IMR-90 (cell line): Measurements from ENCODE around the gene API5. TPM values are rescaled to one million over a fixed set of nuclear protein-coding genes. Genes with fewer than 3 reads are reported as not detected.
A peak's percentile ranks its signal among the peaks of the same experiment; 100 is the strongest.

Source experiments
- ATAC-seq: fragments of 200-7000 bp; cut with Tn5 transposase; 2 replicates; pipeline ENCODE4 v1.9.1; 2020; ENCODE audit warnings: low read depth, mild to moderate bottlenecking, moderate library complexity
- BruUV-seq: library from RNA; stranded (reverse); fragments of 400-500 nt; replicated peaks from 2 replicates; lab custom pipeline; 2021; lab: Mats Ljungman, UMichigan
- CTCF ChIA-PET: fragments of 300-600 bp; formaldehyde crosslinking; extraction: SDS; loops from one replicate; lab custom pipeline; 2021; ENCODE audit warnings: antibody characterized with exemption; lab: Yijun Ruan, JAX
- POLR2A ChIA-PET: fragments of 300-600 bp; sonication (Branson Sonifier 250); formaldehyde crosslinking; loops from one replicate; lab custom pipeline; 2022; ENCODE audit warnings: antibody characterized with exemption; ENCODE audit not compliant: unreplicated experiment; lab: Charles Lee
- DNase-seq: peaks from one replicate; pipeline ENCODE4 v3.0.0; 2013
- H2AFZ ChIP-seq: replicated peaks from 2 replicates; pipeline ENCODE3; 2013; ENCODE audit warnings: low read length, mild to moderate bottlenecking; ENCODE audit not compliant: poor library complexity
- H2AK5ac ChIP-seq: 2 replicates; pipeline ENCODE4 v1.6.1; 2013; ENCODE audit warnings: low read depth, low read length, inconsistent platforms
- H2AK9ac ChIP-seq: replicated peaks from 2 replicates; pipeline ENCODE3; 2013; ENCODE audit warnings: mild to moderate bottlenecking, low read depth, low read length, moderate library complexity; ENCODE audit not compliant: poor library complexity
- H2BK120ac ChIP-seq: 2 replicates; pipeline ENCODE4 v1.6.1; 2013; ENCODE audit warnings: low read depth, low read length, inconsistent platforms
- H2BK15ac ChIP-seq: 3 replicates; pipeline ENCODE4 v1.6.1; 2013; ENCODE audit warnings: low read depth, low read length, inconsistent platforms
- H2BK20ac ChIP-seq: 2 replicates; pipeline ENCODE4 v1.6.1; 2013; ENCODE audit warnings: low read depth, mild to moderate bottlenecking, inconsistent platforms, low read length, moderate library complexity
- H2BK5ac ChIP-seq: 2 replicates; pipeline ENCODE4 v1.6.1; 2013; ENCODE audit warnings: mild to moderate bottlenecking, low read depth, low read length, inconsistent platforms; ENCODE audit not compliant: poor library complexity, severe bottlenecking
- H3K14ac ChIP-seq: replicated peaks from 2 replicates; pipeline ENCODE4 v1.6.1; 2013; ENCODE audit warnings: low read depth, low read length, inconsistent platforms
- H3K18ac ChIP-seq: 2 replicates; pipeline ENCODE4 v1.6.1; 2013; ENCODE audit warnings: low read depth, low read length, control low read depth
- H3K23ac ChIP-seq: 2 replicates; pipeline ENCODE4 v1.6.1; 2013; ENCODE audit warnings: low read depth, low read length, inconsistent platforms
- H3K27ac ChIP-seq: 2 replicates; pipeline ENCODE4 v1.5.1; 2013; ENCODE audit warnings: mild to moderate bottlenecking, control low read depth, low read length; ENCODE audit not compliant: insufficient read depth
- H3K27me3 ChIP-seq: 2 replicates; pipeline ENCODE4 v1.6.1; 2013; ENCODE audit warnings: low read length; ENCODE audit not compliant: control insufficient read depth, insufficient read depth
- H3K36me3 ChIP-seq: 2 replicates; pipeline ENCODE4 v1.6.1; 2013; ENCODE audit warnings: low read length, mixed read lengths; ENCODE audit not compliant: control insufficient read depth, insufficient read depth
- H3K4ac ChIP-seq: 2 replicates; pipeline ENCODE4 v1.6.1; 2013; ENCODE audit warnings: low read depth, low read length, inconsistent platforms
- H3K4me1 ChIP-seq: 2 replicates; pipeline ENCODE4 v1.6.1; 2013; ENCODE audit warnings: low read length, mixed read lengths; ENCODE audit not compliant: control insufficient read depth, insufficient read depth
- H3K4me2 ChIP-seq: 2 replicates; pipeline ENCODE4 v1.6.1; 2013; ENCODE audit warnings: low read depth, mild to moderate bottlenecking, control low read depth, low read length, moderate library complexity
- H3K4me3 ChIP-seq: 2 replicates; pipeline ENCODE4 v1.5.1; 2013; ENCODE audit warnings: low read depth, mild to moderate bottlenecking, control low read depth, low read length, moderate library complexity; ENCODE audit not compliant: insufficient read depth
- H3K56ac ChIP-seq: 2 replicates; pipeline ENCODE4 v1.6.1; 2013; ENCODE audit warnings: low read length, inconsistent platforms; ENCODE audit not compliant: insufficient read depth; ENCODE audit errors: extremely low read depth
- H3K79me1 ChIP-seq, 2 experiments: 2 replicates each; pipeline ENCODE4 v1.6.1; 2013; ENCODE audit warnings: low read length in 2 of 2, inconsistent platforms in 1 of 2, low read depth in 1 of 2
- H3K9ac ChIP-seq: 2 replicates; pipeline ENCODE4 v1.6.1; 2013; ENCODE audit warnings: low read depth, low read length, control low read depth
- H3K9me1 ChIP-seq: 2 replicates; pipeline ENCODE4 v1.6.1; 2013; ENCODE audit warnings: low read length, inconsistent platforms; ENCODE audit not compliant: insufficient read depth
- H3K9me3 ChIP-seq: 2 replicates; pipeline ENCODE4 v1.6.1; 2013; ENCODE audit warnings: low read length; ENCODE audit not compliant: control insufficient read depth, insufficient read depth
- H4K20me1 ChIP-seq: 2 replicates; pipeline ENCODE4 v1.6.1; 2013; ENCODE audit warnings: low read length, inconsistent platforms; ENCODE audit not compliant: insufficient read depth
- H4K5ac ChIP-seq: 2 replicates; pipeline ENCODE4 v1.6.1; 2013; ENCODE audit warnings: mild to moderate bottlenecking, low read depth, low read length, control low read depth
- H4K8ac ChIP-seq, 2 experiments: 2 replicates each; pipeline ENCODE4 v1.6.1; 2013; ENCODE audit warnings: low read depth in 2 of 2, low read length in 2 of 2, control low read depth in 1 of 2, inconsistent platforms in 1 of 2
- H4K91ac ChIP-seq: 2 replicates; pipeline ENCODE4 v1.6.1; 2013; ENCODE audit warnings: low read depth, low read length, inconsistent platforms; ENCODE audit not compliant: insufficient read depth
- BHLHE40 ChIP-seq: fragments of 150-350 bp; IDR thresholded peaks from 2 replicates; pipeline ENCODE4 v1.6.1; 2016; ENCODE audit warnings: mild to moderate bottlenecking, low read depth, low read length
- CHD1 ChIP-seq: IDR thresholded peaks from 2 replicates; pipeline ENCODE4 v1.6.1; 2012; ENCODE audit warnings: low read depth, low read length, improper control_type of control experiment
- ELK1 ChIP-seq: fragments of 150-350 bp; IDR thresholded peaks from 2 replicates; pipeline ENCODE4 v1.6.1; 2016; ENCODE audit warnings: low read depth, mild to moderate bottlenecking, low read length, moderate library complexity, borderline replicate concordance
- MAFK ChIP-seq: IDR thresholded peaks from 2 replicates; pipeline ENCODE4 v1.6.1; 2012; ENCODE audit warnings: low read depth, low read length, improper control_type of control experiment
- MAZ ChIP-seq: IDR thresholded peaks from 2 replicates; pipeline ENCODE4 v1.6.1; 2012; ENCODE audit warnings: low read depth, mild to moderate bottlenecking, low read length, improper control_type of control experiment, moderate library complexity, borderline replicate concordance
- MXI1 ChIP-seq: IDR thresholded peaks from 2 replicates; pipeline ENCODE4 v1.6.1; 2012; ENCODE audit warnings: low read depth, mild to moderate bottlenecking, low read length, moderate library complexity, borderline replicate concordance
- RAD21 ChIP-seq: IDR thresholded peaks from 2 replicates; pipeline ENCODE4 v1.6.1; 2012; ENCODE audit warnings: low read length, improper control_type of control experiment
- RFX5 ChIP-seq: IDR thresholded peaks from 2 replicates; pipeline ENCODE4 v1.8.0; 2012; ENCODE audit warnings: low read depth, mild to moderate bottlenecking, low read length, moderate library complexity
- SMC3 ChIP-seq: fragments of 150-350 bp; IDR thresholded peaks from 2 replicates; pipeline ENCODE4 v1.6.1; 2016; ENCODE audit warnings: low read depth, mild to moderate bottlenecking, antibody characterized with exemption, low read length, moderate library complexity
- USF2 ChIP-seq: fragments of 150-350 bp; IDR thresholded peaks from 2 replicates; pipeline ENCODE4 v1.6.1; 2017; ENCODE audit warnings: mild to moderate bottlenecking, antibody characterized with exemption, low read length, low read depth
- WGBS, 2 experiments: methylation state at CpG; one replicate each; pipeline versions ENCODE4 v1.1.5 to v1.1.7; 2013; ENCODE audit warnings: missing lambda C conversion rate in 2 of 2; ENCODE audit not compliant: insufficient read length in 1 of 2; ENCODE audit errors: extremely low coverage in 2 of 2; 5-methylcytosine and 5-hydroxymethylcytosine counted together
- dilution Hi-C: fragments of 300-500 bp; cut with HindIII; formaldehyde crosslinking; loops from one replicate; pipeline ENCODE4 v1.14.3; 2018; ENCODE audit warnings: low sequenced_read_pairs; ENCODE audit not compliant: unreplicated experiment
- in situ Hi-C: fragments of 300-500 bp; cut with MboI; formaldehyde crosslinking; loops from 3 replicates; pipeline ENCODE4 v1.14.3; 2019; ENCODE audit warnings: low sequenced_read_pairs, inconsistent platforms, mixed read lengths
- intact Hi-C: fragments of 100-400 bp; cut with micrococcal nuclease; formaldehyde crosslinking; loops from 2 replicates; pipeline ENCODE4 v1.10.0; 2022
- polyA plus RNA-seq, 3 experiments: library from polyadenylated mRNA; depleted of rRNA; stranded (reverse); fragments of >200 nt; gene quantifications; 2 replicates each; pipeline ENCODE4 v1.2.3, GENCODE V29; 2012; ENCODE audit warnings: low replicate concordance in 1 of 3
- total RNA-seq: library from RNA; depleted of rRNA; stranded (reverse); fragments of >200 nt; gene quantifications from 2 replicates; pipeline ENCODE4 v1.2.3, GENCODE V29; 2012

The API5 gene
- total and polyA plus RNA-seq, 2 of the 4 experiments (the other 2 are of a cell fraction), result 44.9 to 59.9 TPM

GRCh38 chr11:43360361-43361032, 48.7 kb downstream of the API5 start:
- Histone ChIP-seq H4K5ac (no peak overlapping the region), H2BK120ac (no peak overlapping the region), H3K4me3 (peak overlapping the region; percentile 93), H2AK5ac (no peak overlapping the region), H2AK9ac (no peak overlapping the region), H4K8ac (no peak overlapping the region; a peak in 1 of 4 replicates), H2BK20ac (no peak overlapping the region), H3K9me3 (no peaks in the 10 kb centered on the region), H4K20me1 (peaks cover 18% of the 10 kb centered on the region), H3K4me2 (peak overlapping the region; percentile 83), H3K79me1 (peaks cover 7 to 43% of the 10 kb centered on the region in 2 experiments; a peak in 3 of 4 replicates), H3K56ac (no peak overlapping the region), H3K4ac (no peak overlapping the region), H3K27me3 (no peaks in the 10 kb centered on the region), H2AFZ (no peak overlapping the region), H4K91ac (no peak overlapping the region), H3K9me1 (peaks cover 7% of the 10 kb centered on the region; the same call in 1 of the 2 replicates), H3K18ac (no peak overlapping the region), H3K36me3 (peaks cover 3% of the 10 kb centered on the region), H3K27ac (peak overlapping the region; percentile 49; the same call in 1 of the 2 replicates), H2BK15ac (no peak overlapping the region), H3K4me1 (peaks cover 4% of the 10 kb centered on the region; the same call in 1 of the 2 replicates), H2BK5ac (peak overlapping the region; percentile 94), H3K23ac (peak overlapping the region; percentile 62; the same call in 1 of the 2 replicates), H3K14ac (no peak overlapping the region), H3K9ac (0 out of 2 replicates have a peak overlapping the region, but pooled peaks have one; percentile 40)
- POLR2A ChIA-PET, result interaction anchor here (0.6 kb wide), 1 partner anchor 471 kb away, joined by 9 read pairs; no protein-coding TSS in a partner anchor
- in situ Hi-C loops, result no loop called here
- BruUV-seq, result no TSS peak
- TF ChIP-seq CHD1 (no peak), BHLHE40 (no peak), MXI1 (no peak), MAFK (no peak), RFX5 (no peak), SMC3 (no peak), ELK1 (no peak), MAZ (no peak), RAD21 (no peak), USF2 (no peak)
- no CpG with 5 or more reads among the region's 1 CpG for WGBS, 2 experiments
- dilution Hi-C loops, result no loop called here
- intact Hi-C loops, result no loop called here
- no peak for ATAC-seq
- peak; percentile 42 for DNase-seq
- CTCF ChIA-PET, result interaction anchor here (0.7 kb wide), 1 partner anchor 209 kb away, joined by 3 read pairs; no protein-coding TSS in a partner anchor
